ENCODE results near the gene ZNF221. TPM values are rescaled to one million over a fixed set of nuclear protein-coding genes. Genes with fewer than 3 reads are reported as not detected.

The ZNF221 gene
- 10 to 100 TPM; 11.5 to 11.8 TPM for total RNA-seq
- 4.7 TPM for polyA plus RNA-seq (2013, experiment 1 of 2)
- polyA plus RNA-seq (2013, experiment 2 of 2): 5.0 TPM
- long read RNA-seq, experiment 1: 0 reads
- long read RNA-seq, experiment 2, partial matches to known transcripts: 3 of 7 reads
- long read RNA-seq, experiment 2, other reads (novel, unspliced or antisense): 2 of 7 reads
- long read RNA-seq, experiment 3, partial matches to known transcripts: 0 of 9 reads
- long read RNA-seq, experiment 3, other reads (novel, unspliced or antisense): 3 of 9 reads
- long read RNA-seq, experiment 4: 0 reads

GRCh38 chr19:43950834-43951645 is at the start of gene ZNF221:
Gene ZNF221 (plus strand): TSS chr19:43951228. CDS start chr19:43962727, 11,499 bp downstream.
- peaks cover 4% of the 10 kb centered on the region for H3K27me3 ChIP-seq (ENCODE audit: control insufficient read depth, insufficient read depth, low read length, poor library complexity, severe bottlenecking)
- 1% methylated on average over 35 to 40 of the region's 40 CpGs for WGBS, 2 experiments (ENCODE audit: insufficient coverage in 1 of 2, insufficient read length in 1 of 2)
- H3K27me3 Mint-ChIP-seq (ENCODE audit: insufficient read depth): peaks cover 36% of the 10 kb centered on the region
- H3K36me3 Mint-ChIP-seq (ENCODE audit: low read depth): peaks cover 26% of the 10 kb centered on the region
- H3K9me3 Mint-ChIP-seq: peaks cover 25% of the 10 kb centered on the region
- DNase-seq: peak; percentile 96
- peak within 1 kb of the TSS; percentile 94 for H3K27ac Mint-ChIP-seq
- H3K9me3 ChIP-seq (ENCODE audit: control insufficient read depth, low read length): peaks cover 7% of the 10 kb centered on the region
- peak within 1 kb of the TSS; percentile 95 for H3K4me3 ChIP-seq (ENCODE audit: low read length)
- peak within 1 kb of the TSS; percentile 47 for H3K9ac ChIP-seq (ENCODE audit: extremely low read depth, low read length, poor library complexity, severe bottlenecking)
- peak; percentile 75 for TF ChIP-seq CTCF (conservative IDR thresholded peaks at IDR 0.05)
- no peaks in the 10 kb centered on the region for H3K4me1 ChIP-seq (ENCODE audit: control insufficient read depth, insufficient read depth, low read length)
- H3K27ac ChIP-seq (ENCODE audit: low read depth, low read length): no peak within 1 kb of the TSS
- peak within 1 kb of the TSS; percentile 97 for H3K4me3 Mint-ChIP-seq
- H3K4me1 Mint-ChIP-seq: no peaks in the 10 kb centered on the region
- H3K36me3 ChIP-seq (ENCODE audit: control insufficient read depth, insufficient read depth, low read length): no peaks in the 10 kb centered on the region

GRCh38 chr19:43901395-43902390 is 49.3 kb upstream of the ZNF221 start:
- Histone ChIP-seq H3K36me3 (ENCODE audit: control insufficient read depth, insufficient read depth, low read length) (no peaks in the 10 kb centered on the region), H3K4me1 (ENCODE audit: control insufficient read depth, insufficient read depth, low read length) (no peaks in the 10 kb centered on the region), H3K27me3 (ENCODE audit: control insufficient read depth, insufficient read depth, low read length, poor library complexity, severe bottlenecking) (no peaks in the 10 kb centered on the region), H3K9ac (ENCODE audit: extremely low read depth, low read length, poor library complexity, severe bottlenecking) (peak overlapping the region; percentile 12), H3K4me3 (ENCODE audit: low read length) (peak overlapping the region; percentile 86), H3K9me3 (ENCODE audit: control insufficient read depth, low read length) (peaks cover 10% of the 10 kb centered on the region), H3K27ac (ENCODE audit: low read depth, low read length) (no peak overlapping the region)
- Mint-ChIP-seq H3K36me3 (ENCODE audit: low read depth) (peaks cover 43% of the 10 kb centered on the region), H3K27me3 (ENCODE audit: insufficient read depth) (peaks cover 14% of the 10 kb centered on the region), H3K4me1 (peaks cover 5% of the 10 kb centered on the region), H3K9me3 (peaks cover 45% of the 10 kb centered on the region), H3K27ac (peak overlapping the region; percentile 79), H3K4me3 (peak overlapping the region; percentile 82)
- 32 to 38% methylated on average over 28 to 39 of the region's 39 CpGs for WGBS, 2 experiments (ENCODE audit: insufficient coverage in 1 of 2, insufficient read length in 1 of 2)
- no peak for TF ChIP-seq CTCF (conservative IDR thresholded peaks at IDR 0.05)
- DNase-seq: peak; percentile 95

GRCh38 chr19:43902399-43902798 is 48.6 kb upstream of the ZNF221 start:
- no peak overlapping the region for H3K27ac Mint-ChIP-seq
- DNase-seq: no peak
- Histone ChIP-seq H3K4me1 (ENCODE audit: control insufficient read depth, insufficient read depth, low read length) (no peaks in the 10 kb centered on the region), H3K4me3 (ENCODE audit: low read length) (peak overlapping the region; percentile 86), H3K9ac (ENCODE audit: extremely low read depth, low read length, poor library complexity, severe bottlenecking) (no peak overlapping the region), H3K27ac (ENCODE audit: low read depth, low read length) (no peak overlapping the region), H3K9me3 (ENCODE audit: control insufficient read depth, low read length) (peaks cover 10% of the 10 kb centered on the region), H3K36me3 (ENCODE audit: control insufficient read depth, insufficient read depth, low read length) (no peaks in the 10 kb centered on the region), H3K27me3 (ENCODE audit: control insufficient read depth, insufficient read depth, low read length, poor library complexity, severe bottlenecking) (no peaks in the 10 kb centered on the region)
- peaks cover 44% of the 10 kb centered on the region for H3K36me3 Mint-ChIP-seq (ENCODE audit: low read depth)
- peaks cover 14% of the 10 kb centered on the region for H3K27me3 Mint-ChIP-seq (ENCODE audit: insufficient read depth)
- TF ChIP-seq CTCF (conservative IDR thresholded peaks at IDR 0.05): no peak
- H3K9me3 Mint-ChIP-seq: peaks cover 53% of the 10 kb centered on the region
- H3K4me1 Mint-ChIP-seq: peaks cover 5% of the 10 kb centered on the region
- peak overlapping the region; percentile 82 for H3K4me3 Mint-ChIP-seq
- WGBS, 2 experiments (ENCODE audit: insufficient coverage in 1 of 2, insufficient read length in 1 of 2): 92 to 98% methylated on average over 4 of the region's 4 CpGs

Data from endodermal cell (in vitro differentiated cells).